Suprapubic skin (tissue), 4 donors: ENCODE data around the gene TRIM63. TPM values are rescaled to one million over a fixed set of nuclear protein-coding genes. Genes with fewer than 3 reads are reported as not detected.

Experiments
- DNase-seq, 2 donors: peaks; one replicate each; pipeline ENCODE4 v3.0.0-alpha.2; 2019; ENCODE audit warnings: low spot score in 2 of 2
- H3K27ac ChIP-seq: fragments of 200-600 bp; sonication (generic); one replicate; pipeline ENCODE4 v1.5.1; 2019
- H3K27me3 ChIP-seq: fragments of 200-600 bp; sonication (generic); one replicate; pipeline ENCODE4 v1.5.1; 2019
- H3K36me3 ChIP-seq: fragments of 200-600 bp; sonication (generic); one replicate; pipeline ENCODE4 v1.5.1; 2019
- H3K4me1 ChIP-seq: fragments of 200-600 bp; sonication (generic); one replicate; pipeline ENCODE4 v1.5.1; 2019
- H3K4me3 ChIP-seq: fragments of 200-600 bp; sonication (generic); one replicate; pipeline ENCODE4 v1.5.1; 2019; ENCODE audit warnings: mild to moderate bottlenecking
- H3K9me3 ChIP-seq: fragments of 200-600 bp; sonication (generic); one replicate; pipeline ENCODE4 v1.5.1; 2019
- CTCF ChIP-seq, 2 donors: fragments of 200-600 bp in 1 of 2; fragments of 450-650 bp in 1 of 2; sonication (generic) in 1 of 2; IDR thresholded peaks; one replicate each; pipeline ENCODE4 v1.5.1; 2016 to 2019; ENCODE audit warnings: antibody characterized with exemption in 2 of 2, mild to moderate bottlenecking in 1 of 2, moderate library complexity in 1 of 2
- EP300 ChIP-seq: sonication (generic); formaldehyde crosslinking; IDR thresholded peaks from one replicate; pipeline ENCODE4 v1.6.1; 2017; ENCODE audit warnings: antibody characterized with exemption
- POLR2A ChIP-seq, 2 donors: fragments of 450-650 bp; IDR thresholded peaks; one replicate each; pipeline ENCODE4 v1.6.1; 2017; ENCODE audit warnings: antibody characterized with exemption in 2 of 2, mild to moderate bottlenecking in 2 of 2, moderate library complexity in 2 of 2
- POLR2AphosphoS5 ChIP-seq, 3 donors: sonication (generic); formaldehyde crosslinking; IDR thresholded peaks; one replicate each; pipeline ENCODE4 v1.6.1; 2017; ENCODE audit warnings: antibody characterized with exemption in 3 of 3
- WGBS: methylation state at CpG from one replicate; pipeline ENCODE4 v1.1.5; 2018; 5-methylcytosine and 5-hydroxymethylcytosine counted together
- total RNA-seq, 4 donors: library from RNA; depleted of rRNA; stranded (reverse); fragments of >200 nt; gene quantifications; one replicate each; pipeline ENCODE4 v1.1.0, GENCODE V29; 2016

TRIM63 gene
- total RNA-seq, 4 donors from 2014 or later, result 0.42 to 2.4 (median 1.5) TPM

- WGBS, result 83% methylated on average over 1 of the region's 6 CpGs
- no peak for DNase-seq
- H3K4me3 ChIP-seq, result no peak overlapping the region
- no peak overlapping the region for H3K27ac ChIP-seq
- peaks cover 17% of the 10 kb centered on the region for H3K4me1 ChIP-seq
- no peaks in the 10 kb centered on the region for H3K9me3 ChIP-seq
- TF ChIP-seq EP300 (no peak), POLR2AphosphoS5 (IDR thresholded peaks at IDR 0.05) (no peak), POLR2A (IDR thresholded peaks at IDR 0.05) (no peak), CTCF (IDR thresholded peaks at IDR 0.05) (no peak)
- peaks cover 21% of the 10 kb centered on the region for H3K27me3 ChIP-seq
- no peaks in the 10 kb centered on the region for H3K36me3 ChIP-seq
Observed at GRCh38 chr1:26038904-26039303, 28.5 kb downstream of the TRIM63 start.

- peaks cover 17% of the 10 kb centered on the region for H3K4me1 ChIP-seq
- no peak overlapping the region for H3K4me3 ChIP-seq
- DNase-seq, result no peak
- WGBS, result 81% methylated on average over 6 of the region's 6 CpGs
- no peaks in the 10 kb centered on the region for H3K36me3 ChIP-seq
- no peak for TF ChIP-seq POLR2A (IDR thresholded peaks at IDR 0.05)
- no peak for TF ChIP-seq EP300
- no peak for TF ChIP-seq POLR2AphosphoS5 (IDR thresholded peaks at IDR 0.05)
- TF ChIP-seq CTCF (IDR thresholded peaks at IDR 0.05), result no peak
- no peaks in the 10 kb centered on the region for H3K9me3 ChIP-seq
- H3K27me3 ChIP-seq, result peaks cover 17% of the 10 kb centered on the region
- no peak overlapping the region for H3K27ac ChIP-seq
Observed at GRCh38 chr1:26038477-26038876, 29.0 kb downstream of the TRIM63 start.

- H3K4me1 ChIP-seq, result peaks cover 17% of the 10 kb centered on the region
- no peaks in the 10 kb centered on the region for H3K9me3 ChIP-seq
- no peak overlapping the region for H3K4me3 ChIP-seq
- no peaks in the 10 kb centered on the region for H3K36me3 ChIP-seq
- peaks cover 12% of the 10 kb centered on the region for H3K27me3 ChIP-seq
- DNase-seq, result no peak
- 59% methylated on average over 3 of the region's 6 CpGs for WGBS
- TF ChIP-seq POLR2AphosphoS5 (IDR thresholded peaks at IDR 0.05) (no peak), POLR2A (IDR thresholded peaks at IDR 0.05) (no peak), CTCF (IDR thresholded peaks at IDR 0.05) (no peak), EP300 (no peak)
- no peak overlapping the region for H3K27ac ChIP-seq
Observed at GRCh38 chr1:26037904-26038303, 29.5 kb downstream of the TRIM63 start.

GRCh38 chr1:26036756-26037281 is 30.6 kb downstream of the TRIM63 start:
- Histone ChIP-seq H3K4me3 (no peak overlapping the region), H3K27me3 (peaks cover 3% of the 10 kb centered on the region), H3K27ac (no peak overlapping the region), H3K36me3 (no peaks in the 10 kb centered on the region), H3K9me3 (no peaks in the 10 kb centered on the region), H3K4me1 (peaks cover 17% of the 10 kb centered on the region)
- 68% methylated on average over 11 of the region's 11 CpGs for WGBS
- no peak for TF ChIP-seq EP300
- TF ChIP-seq POLR2AphosphoS5 (IDR thresholded peaks at IDR 0.05), result no peak
- DNase-seq, result no peak

- no peaks in the 10 kb centered on the region for H3K9me3 ChIP-seq
- H3K4me1 ChIP-seq, result peaks cover 17% of the 10 kb centered on the region
- peak; percentile 88 to 91 for DNase-seq
- WGBS, result 5% methylated on average over 35 of the region's 39 CpGs
- H3K36me3 ChIP-seq, result no peaks in the 10 kb centered on the region
- TF ChIP-seq POLR2AphosphoS5 (IDR thresholded peaks at IDR 0.05) (peak in 1 of 3 donors; percentile 31), CTCF (IDR thresholded peaks at IDR 0.05) (peak; percentile 99 to 100), EP300 (no peak), POLR2A (IDR thresholded peaks at IDR 0.05) (no peak)
- H3K27ac ChIP-seq, result peak overlapping the region; percentile 85
- peaks cover 3% of the 10 kb centered on the region for H3K27me3 ChIP-seq
- peak overlapping the region; percentile 88 for H3K4me3 ChIP-seq
Observed at GRCh38 chr1:26035959-26036755, 31.3 kb downstream of the TRIM63 start.
